UCSD-AML1 (cell line): ENCODE measurements around the gene PGF.

Experiments used
- DNase-seq: peaks from one replicate; lab custom pipeline; 2025; ENCODE audit not compliant: unreplicated experiment; lab: John Stamatoyannopoulos, UW

Gene PGF

GRCh38 chr14:74921987-74922751 lies 33.2 kb downstream of the PGF start:
- DNase-seq, result no peak

GRCh38 chr14:74921053-74921620 lies 34.3 kb downstream of the PGF start:
- no peak for DNase-seq

- no peak for DNase-seq
Measured at GRCh38 chr14:74920281-74920680, 35.1 kb downstream of the PGF start.

- no peak for DNase-seq
Measured at GRCh38 chr14:74919421-74920165, 35.8 kb downstream of the PGF start.

- no peak for DNase-seq
Measured at GRCh38 chr14:74918380-74918779, 37.0 kb downstream of the PGF start.

- no peak for DNase-seq
Measured at GRCh38 chr14:74917646-74918081, 37.7 kb downstream of the PGF start.

- no peak for DNase-seq
Measured at GRCh38 chr14:74917178-74917543, 38.2 kb downstream of the PGF start.

GRCh38 chr14:74915826-74916225 lies 39.6 kb downstream of the PGF start:
- DNase-seq, result no peak

GRCh38 chr14:74915426-74915825 lies 40.0 kb downstream of the PGF start:
- no peak for DNase-seq

GRCh38 chr14:74913986-74914573 lies 41.3 kb downstream of the PGF start:
- DNase-seq, result peak; percentile 63

GRCh38 chr14:74913393-74913910 lies 41.9 kb downstream of the PGF start:
- no peak for DNase-seq

GRCh38 chr14:74912801-74913200 lies 42.6 kb downstream of the PGF start:
- no peak for DNase-seq

GRCh38 chr14:74912111-74912510 lies 43.3 kb downstream of the PGF start:
- no peak for DNase-seq

- no peak for DNase-seq
Measured at GRCh38 chr14:74911704-74912103, 43.7 kb downstream of the PGF start.

- no peak for DNase-seq
Measured at GRCh38 chr14:74911221-74911620, 44.2 kb downstream of the PGF start.

GRCh38 chr14:74910556-74910955 lies 44.8 kb downstream of the PGF start:
- DNase-seq, result no peak

GRCh38 chr14:74909911-74910310 lies 45.5 kb downstream of the PGF start:
- no peak for DNase-seq

- no peak for DNase-seq
Measured at GRCh38 chr14:74909501-74909900, 45.9 kb downstream of the PGF start.

- DNase-seq, result no peak
Measured at GRCh38 chr14:74908861-74909341, 46.5 kb downstream of the PGF start.

GRCh38 chr14:74907744-74908143 lies 47.7 kb downstream of the PGF start:
- DNase-seq, result no peak

GRCh38 chr14:74906925-74907521 lies 48.4 kb downstream of the PGF start:
- DNase-seq, result no peak
